Muscle of back (tissue), 11 donors: ENCODE data around the gene SPTBN2. TPM values are rescaled to one million over a fixed set of nuclear protein-coding genes. Genes with fewer than 3 reads are reported as not detected.
"Not testable (repeated sequence)": the region's sequence is repeated elsewhere in the genome, so short reads cannot be mapped to it uniquely, and the experiment has no call there.

Source experiments
- DNase-seq, 3 donors: peaks; one replicate each; pipeline versions ENCODE4 v3.0.0 to v3.0.0-alpha.2; 2013
- polyA plus RNA-seq, 10 donors: library from polyadenylated mRNA; unstranded; fragments of 120-200 nt; gene quantifications; one replicate each; pipeline ENCODE4 v1.2.1, GENCODE V29; 2013; ENCODE audit not compliant: insufficient read length in 10 of 10

The SPTBN2 gene
- polyA plus RNA-seq, 10 donors, result 6.4 to 23.2 (median 13.5) TPM

- no peak for DNase-seq
Observed at GRCh38 chr11:66685276-66686099, 43.5 kb downstream of the SPTBN2 start.

DNA sequence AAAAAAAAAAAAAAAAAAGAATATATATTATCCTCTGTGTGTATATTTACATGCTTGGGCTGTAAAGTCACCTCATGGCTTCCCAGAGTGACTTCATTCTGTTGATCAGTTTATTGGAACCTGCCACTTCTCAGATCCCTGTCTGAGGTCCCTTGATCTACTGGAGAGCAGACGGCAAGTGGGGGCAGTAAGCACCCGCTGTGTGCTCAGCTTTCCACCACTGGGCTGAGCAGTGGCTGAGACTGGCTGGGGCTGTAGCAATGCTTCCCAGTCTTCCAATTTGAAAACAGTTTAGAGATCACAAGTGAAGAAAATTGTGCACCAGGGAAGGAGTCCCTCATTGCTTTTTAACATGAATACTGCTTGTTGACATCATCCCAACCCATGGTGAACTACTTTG, 44.4 kb downstream of the SPTBN2 start:
- DNase-seq, result no peak

GRCh38 chr11:66683877-66684276, 45.1 kb downstream of the SPTBN2 start:
- no peak for DNase-seq

DNA sequence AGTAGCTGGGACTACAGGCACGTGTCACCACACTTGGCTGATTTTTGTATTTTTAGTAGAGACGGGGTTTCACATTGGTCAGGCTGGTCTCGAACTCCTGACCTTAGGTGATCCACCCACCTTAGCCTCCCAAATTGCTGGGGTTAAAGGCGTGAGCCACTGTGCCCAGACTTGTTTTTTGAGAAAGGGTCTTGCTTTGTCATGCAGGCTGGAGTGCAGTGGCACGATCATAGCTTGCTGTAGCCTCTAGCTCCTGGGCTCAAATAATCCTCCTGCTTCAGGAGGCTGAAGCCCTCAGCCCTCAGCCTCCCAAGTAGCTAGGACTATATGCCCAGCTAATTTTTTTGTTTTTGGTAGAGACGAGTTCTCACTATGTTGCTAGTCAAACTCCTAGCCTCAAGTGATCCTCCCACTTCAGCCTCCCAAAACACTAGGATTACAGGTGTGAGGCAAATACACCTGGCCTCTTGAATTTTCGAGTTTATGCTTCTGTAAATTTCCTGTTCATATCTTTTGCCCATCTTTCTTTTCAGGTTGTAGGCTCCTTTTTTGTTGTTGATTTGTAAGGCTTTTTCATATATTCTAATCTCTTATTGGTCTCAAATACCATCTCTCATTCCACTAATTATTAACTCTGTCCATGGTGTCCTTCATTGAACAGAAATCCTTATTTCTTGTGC, 47.9 kb downstream of the SPTBN2 start:
- DNase-seq, result no peak

DNA sequence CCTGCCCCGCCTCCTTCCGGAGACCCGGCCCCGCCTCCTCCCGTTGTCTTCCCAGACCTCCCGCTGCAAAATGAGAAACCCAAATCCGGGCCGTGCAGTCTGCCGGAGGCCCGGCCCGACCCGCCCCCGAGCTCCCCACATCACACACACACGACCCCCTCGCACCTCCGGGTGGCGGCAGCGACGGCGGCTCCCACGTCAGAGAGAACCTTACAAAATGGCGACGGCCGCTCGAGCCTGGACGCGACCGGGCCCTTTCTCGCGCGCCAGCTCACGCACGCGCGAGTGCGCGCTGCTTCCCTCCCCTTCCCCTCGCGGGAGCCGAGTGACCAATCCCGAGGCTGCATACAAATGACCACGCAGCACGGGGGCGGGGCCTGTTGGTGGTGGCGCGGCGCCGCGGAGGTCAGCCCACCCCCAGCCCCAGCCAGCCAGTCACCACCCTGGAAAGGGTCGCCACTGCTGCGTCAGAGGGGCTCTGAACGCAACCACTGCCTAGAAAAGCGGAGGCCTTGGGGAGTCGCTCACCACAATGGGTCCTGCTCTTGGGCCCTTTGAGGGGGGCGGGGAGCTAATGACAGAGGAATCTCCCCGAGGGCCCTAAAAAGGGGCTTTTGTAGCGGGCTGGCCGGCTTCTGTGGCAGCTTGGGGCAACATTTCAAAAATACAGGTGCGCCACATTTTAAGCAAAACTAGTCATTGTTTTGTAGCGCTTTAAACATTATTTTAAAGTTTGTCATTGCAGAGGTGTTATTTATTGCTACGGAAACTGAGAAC, 51.2 kb downstream of the SPTBN2 start, which contains the start of gene RBM4B:
Gene RBM4B (minus strand): TSS at position 289 of the 777 bp plus-strand sequence. CDS start 808 bp downstream, outside the sequence.
- DNase-seq, result peak; percentile 97 to 99 (median 99)

- no peak for DNase-seq
Observed at GRCh38 chr11:66676931-66677598, 52.0 kb downstream of the SPTBN2 start.

DNA sequence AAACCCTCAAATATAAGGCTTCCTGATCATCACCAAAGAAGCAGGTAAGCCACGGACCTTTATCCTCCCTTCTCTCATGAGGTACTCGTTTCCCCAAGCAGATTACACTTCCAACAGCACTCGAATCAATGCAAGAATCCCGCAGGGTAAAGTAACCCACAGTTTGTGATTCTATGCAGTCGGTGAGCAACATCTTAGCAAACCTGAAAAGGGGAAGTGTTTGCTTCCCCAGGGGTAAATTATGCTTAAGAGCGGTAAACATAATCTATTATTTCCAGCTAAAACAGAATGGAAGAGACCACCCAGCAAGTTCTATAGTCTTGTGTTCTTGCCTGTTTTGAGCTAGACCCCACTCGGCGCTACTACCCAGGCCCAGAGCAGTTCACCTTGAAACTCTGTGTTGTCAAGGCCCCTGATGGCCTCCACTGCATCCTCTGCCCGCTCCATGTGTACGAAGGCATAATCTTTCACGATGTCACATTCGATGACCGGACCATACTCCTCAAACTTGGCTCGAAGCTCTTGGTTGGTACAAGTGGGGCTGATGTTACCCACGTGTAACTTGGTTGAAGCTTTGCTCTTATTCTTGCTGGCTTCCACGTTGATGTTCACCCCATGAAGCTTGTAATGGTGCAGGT, 52.6 kb downstream of the SPTBN2 start:
- no peak for DNase-seq

DNA sequence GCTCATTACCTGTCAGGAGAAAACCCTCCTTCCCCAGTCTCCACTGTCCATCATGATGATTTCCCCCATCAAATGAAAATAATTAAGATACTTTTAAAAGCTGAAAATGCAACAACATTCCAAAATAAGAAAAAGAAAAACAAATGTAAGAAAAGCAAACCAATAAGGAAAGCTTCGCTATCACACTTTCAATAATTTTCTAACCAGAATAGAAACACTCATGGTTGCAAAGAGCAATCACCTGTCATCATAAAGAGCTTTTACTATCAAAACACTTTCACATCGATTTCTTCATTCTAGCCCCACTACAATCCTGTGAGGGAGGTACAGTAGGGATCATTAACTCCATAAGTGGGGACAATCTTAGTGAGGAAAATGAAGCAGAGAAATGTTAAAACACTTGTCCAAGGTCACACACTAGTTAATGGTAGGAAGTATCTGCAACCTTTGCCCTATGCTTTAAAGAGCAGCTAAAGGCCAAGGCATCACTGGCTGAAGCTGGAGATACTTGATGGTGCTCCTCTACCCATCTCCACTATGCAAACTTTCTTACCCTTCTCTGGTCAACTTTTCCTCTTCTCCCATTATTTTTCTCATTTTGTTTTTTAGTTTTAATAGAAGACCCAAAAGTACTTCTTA, 53.9 kb downstream of the SPTBN2 start:
- no peak for DNase-seq

DNA sequence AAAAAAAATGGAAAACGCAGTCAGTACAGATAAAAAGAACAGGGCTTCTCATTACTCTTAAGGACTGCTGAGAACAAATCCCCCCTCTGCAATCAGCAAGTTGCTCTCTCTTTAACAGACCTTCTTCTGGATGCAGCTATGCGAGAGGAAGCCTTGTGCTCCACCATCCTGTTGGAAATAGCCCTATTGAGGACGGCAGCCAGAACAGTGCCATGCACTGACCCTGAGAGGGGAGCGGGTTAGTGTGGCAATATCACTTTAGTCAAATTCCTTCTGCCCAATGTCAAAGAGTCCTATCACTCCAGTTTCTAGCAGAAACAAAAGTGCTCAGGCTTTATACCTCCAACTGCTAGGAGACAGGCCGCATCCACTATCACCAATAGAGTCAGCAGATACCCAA, 58.2 kb downstream of the SPTBN2 start:
- DNase-seq, result no peak

- DNase-seq, result no peak
Observed at GRCh38 chr11:66665369-66665768, 63.6 kb downstream of the SPTBN2 start.

DNA sequence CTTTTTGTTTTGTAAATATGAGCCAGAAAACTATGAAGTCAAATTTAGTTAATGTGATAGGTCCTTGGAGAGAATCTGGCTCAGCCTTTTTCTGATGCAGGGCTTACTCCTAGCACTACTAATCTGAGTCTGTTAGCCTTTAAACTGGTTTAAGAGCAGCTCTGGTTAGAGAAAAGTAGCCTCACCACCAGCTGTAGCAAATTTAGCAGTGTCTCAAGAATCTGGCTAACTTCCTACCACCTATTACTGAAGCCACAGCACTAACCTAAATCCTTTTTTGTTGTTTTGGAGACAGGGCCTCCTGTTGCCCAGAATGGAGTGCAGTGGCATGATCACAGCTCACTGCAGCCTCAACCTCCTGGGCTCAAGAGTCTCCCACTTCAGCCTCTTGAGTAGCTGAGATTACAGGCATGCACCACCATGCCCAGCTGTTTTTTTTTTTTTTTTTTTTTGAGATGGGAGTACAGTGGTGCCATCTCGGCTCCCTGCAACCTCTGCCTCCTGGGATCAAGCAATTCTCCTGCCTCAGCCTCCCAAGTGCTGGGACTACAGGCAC, 65.2 kb downstream of the SPTBN2 start:
- no peak for DNase-seq

DNA sequence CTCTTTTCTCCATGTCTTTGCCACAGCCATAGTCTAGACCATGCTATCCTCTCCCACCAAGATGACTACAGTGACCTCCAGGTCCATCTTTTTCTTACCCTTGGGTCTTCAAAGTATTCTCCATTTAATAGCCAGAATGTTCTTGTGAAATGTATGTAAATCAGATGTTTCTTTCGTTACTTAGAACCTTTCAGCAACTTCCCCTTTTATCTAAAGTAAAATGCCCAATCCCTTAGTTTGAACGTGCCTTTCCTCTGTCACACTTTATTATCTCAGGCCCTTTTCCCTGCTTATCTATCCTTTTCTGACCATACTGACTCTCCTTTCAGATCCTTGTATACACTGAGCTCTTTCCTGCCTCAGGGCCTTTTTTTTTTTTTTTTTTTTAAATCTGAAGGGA, 69.3 kb downstream of the SPTBN2 start:
- DNase-seq, result no peak

GRCh38 chr11:66653123-66653522, 75.9 kb downstream of the SPTBN2 start:
- DNase-seq, result no peak

GRCh38 chr11:66652651-66653050, 76.4 kb downstream of the SPTBN2 start:
- no peak for DNase-seq

DNA sequence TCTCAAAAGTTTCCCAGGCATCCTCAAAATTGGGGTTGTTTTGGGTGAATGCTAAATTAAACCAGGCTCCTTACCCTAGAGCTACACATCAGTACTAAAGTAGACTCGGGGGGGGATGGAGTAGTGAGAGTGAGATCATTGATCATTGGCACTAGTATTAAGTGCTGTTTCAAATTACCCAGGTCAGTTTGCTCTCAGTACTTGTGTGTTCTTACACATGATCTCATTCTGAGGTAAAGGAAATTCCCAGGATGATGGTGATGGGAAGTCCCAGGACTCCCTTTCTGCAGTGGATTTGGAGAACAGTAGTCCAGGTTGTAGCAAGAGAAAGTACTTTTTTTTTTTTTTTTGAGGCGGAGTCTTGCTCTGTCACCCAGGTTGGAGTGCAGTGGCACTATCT, 78.0 kb downstream of the SPTBN2 start:
- no peak for DNase-seq

DNA sequence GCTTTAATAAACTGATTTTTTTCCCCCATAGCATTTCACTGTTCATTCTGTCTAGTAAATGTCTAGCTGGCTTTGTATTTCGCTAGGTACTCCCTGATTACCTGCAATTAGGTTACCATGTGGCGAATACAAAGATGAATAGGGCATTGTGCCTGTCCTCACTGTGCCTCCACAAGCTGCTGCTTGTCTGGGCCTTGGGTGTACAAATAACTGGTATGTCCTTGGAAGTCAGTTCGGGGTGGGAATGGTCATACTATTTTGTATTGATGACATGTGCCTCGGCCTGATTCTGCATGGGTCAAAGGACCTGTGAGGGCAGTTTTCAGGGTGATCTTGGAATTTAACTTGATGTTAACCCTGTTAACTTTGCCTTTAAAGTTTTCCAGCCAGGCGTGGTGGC, 79.1 kb downstream of the SPTBN2 start:
- DNase-seq, result no peak

DNA sequence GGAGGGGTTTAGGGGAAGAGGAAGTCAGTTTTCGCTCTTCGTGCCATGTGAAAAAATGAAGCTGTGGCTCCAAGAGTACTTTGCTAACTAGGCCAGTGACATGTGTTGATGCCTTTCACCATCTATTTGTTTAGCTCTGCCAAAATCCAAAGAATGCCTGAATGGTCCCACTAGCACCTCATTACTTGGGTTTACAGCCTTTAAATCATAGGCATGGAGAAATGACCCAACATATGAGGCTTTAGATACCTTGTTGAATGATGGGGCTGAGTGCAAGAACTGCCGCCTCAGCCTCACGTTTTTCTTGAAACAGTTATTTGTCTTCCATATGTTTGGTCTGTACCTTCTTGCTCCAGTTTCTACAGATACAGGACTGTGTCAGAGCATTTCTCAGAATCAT, 82.2 kb downstream of the SPTBN2 start:
- DNase-seq, result no peak

- peak in 1 of 3 donors; percentile 15 for DNase-seq
Observed at GRCh38 chr11:66643745-66644437, 85.1 kb downstream of the SPTBN2 start.

DNA sequence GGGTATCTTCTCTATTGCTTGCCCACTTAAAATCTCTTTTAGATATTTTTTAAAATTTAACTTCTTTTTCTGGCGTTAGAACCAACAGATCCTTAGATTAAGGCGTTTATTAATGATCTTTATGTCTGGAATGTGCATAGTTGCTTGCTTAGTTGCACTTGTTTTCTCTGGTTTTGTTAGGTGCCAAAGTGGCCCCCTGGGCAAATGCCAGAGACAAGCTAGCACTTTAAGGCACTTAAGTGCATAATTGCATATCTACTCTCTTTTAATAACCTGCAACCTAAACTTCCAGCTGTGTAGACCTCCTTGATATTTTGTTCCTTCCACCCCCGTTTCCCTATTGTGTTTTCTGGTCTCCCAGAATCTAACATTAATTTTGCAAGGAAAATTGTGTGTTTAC, 87.2 kb downstream of the SPTBN2 start:
- no peak for DNase-seq

- DNase-seq, result not testable (repeated sequence)
Observed at GRCh38 chr11:66639814-66640340, 89.1 kb downstream of the SPTBN2 start.
